HG03025 (cell line): ENCODE results near the gene EML6.
"Not testable (repeated sequence)": the region's sequence is repeated elsewhere in the genome, so short reads cannot be mapped to it uniquely, and the experiment has no call there.

ENCODE experiments used
- ATAC-seq: cut with Tn5 transposase; IDR thresholded peaks from one replicate; pipeline ENCODE4 v1.9.1; 2021; ENCODE audit warnings: mild to moderate bottlenecking, moderate library complexity; ENCODE audit not compliant: unreplicated experiment, low FRiP score

Gene EML6

DNA sequence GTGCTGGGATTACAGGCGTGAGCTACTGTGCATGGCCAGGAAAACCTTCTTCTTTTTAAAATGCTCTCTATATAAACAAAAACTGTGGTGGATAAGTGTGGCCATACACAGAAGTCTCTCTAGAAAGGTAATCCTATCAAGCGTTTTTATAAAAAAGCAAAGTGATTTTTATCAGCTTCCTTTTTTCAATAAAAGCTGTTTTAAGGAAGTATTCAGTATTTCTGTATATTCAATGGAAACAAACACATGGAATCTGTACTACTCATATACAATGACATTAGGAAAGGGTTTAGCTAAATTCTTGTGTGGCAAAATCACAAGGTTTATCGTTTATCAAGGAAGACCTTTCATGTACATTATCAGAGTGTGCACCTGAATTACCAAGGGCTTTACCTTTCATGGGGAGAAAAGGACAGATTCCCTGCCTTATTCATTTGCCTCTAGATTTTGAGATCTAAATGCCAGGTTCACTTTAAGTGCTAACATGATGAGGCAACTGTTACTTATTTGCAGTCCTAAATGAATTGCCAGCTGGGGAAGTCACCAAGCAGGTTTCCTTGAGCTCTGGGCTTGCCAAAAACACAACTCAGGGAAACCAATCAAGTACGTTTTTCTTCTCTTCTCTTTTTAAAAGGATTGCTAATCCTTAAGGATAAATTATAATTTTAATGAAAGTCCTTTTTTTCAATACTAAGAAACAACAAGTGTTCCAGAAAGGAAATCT lies 256.0 kb downstream of the EML6 start:
- no peak for ATAC-seq

DNA sequence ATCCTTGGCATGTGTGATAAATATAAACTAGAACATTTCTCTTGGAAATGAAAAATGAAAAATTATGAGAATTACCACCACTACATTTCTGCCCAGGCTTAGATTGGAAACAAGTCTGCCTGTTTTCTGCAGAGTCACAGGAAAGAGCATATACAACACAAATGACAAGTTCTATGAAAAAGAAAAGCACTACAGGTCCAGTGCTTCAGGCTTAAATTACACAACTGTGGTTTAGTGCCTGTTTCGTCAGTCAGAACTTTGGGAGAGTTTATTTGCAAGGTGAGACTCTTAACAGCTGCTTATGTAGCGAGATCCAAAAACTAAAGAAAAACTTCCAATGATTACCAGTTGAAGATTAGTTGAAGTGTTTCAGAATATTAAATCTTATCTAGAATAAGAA lies 257.9 kb downstream of the EML6 start:
- ATAC-seq, result no peak

DNA sequence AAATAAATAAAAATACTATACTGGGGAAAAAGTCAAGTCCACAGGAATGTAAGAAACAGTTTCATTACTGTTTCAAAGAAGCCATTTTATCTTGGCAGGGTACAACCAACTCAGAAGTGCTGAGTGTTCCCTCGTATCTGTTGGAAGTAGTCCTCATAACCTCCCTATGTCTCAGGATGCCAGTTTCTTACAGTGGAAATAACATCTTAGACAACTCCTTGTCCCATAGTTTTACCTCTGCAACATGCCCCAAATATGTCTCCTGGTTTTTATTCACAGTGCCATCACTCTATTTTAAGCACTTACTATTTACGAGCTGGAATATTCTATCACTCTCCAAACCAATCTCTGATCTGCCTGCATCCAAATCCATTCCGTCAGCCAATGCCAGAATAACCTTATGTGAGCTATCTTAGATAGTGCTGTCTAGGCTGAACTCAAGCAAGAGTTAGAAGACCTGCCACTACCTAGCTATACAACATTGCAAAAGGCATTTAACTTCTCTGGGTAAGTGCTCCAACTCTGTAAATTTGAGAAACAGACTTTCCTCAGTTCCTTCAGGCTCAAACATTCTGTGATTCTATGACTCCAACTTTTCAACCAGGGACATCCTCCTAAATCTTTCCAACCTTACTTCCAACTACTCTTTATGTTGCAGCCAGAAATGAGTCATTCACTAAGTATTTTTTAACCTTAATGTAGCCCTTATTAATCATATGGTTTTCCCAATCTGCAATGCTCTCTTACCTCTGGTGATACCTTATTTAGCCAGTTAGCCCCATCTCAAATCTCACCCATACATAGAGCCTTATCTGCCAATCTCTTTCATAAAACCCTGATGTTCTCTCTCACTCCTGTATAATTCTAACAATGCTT lies 260.1 kb downstream of the EML6 start:
- no peak for ATAC-seq

DNA sequence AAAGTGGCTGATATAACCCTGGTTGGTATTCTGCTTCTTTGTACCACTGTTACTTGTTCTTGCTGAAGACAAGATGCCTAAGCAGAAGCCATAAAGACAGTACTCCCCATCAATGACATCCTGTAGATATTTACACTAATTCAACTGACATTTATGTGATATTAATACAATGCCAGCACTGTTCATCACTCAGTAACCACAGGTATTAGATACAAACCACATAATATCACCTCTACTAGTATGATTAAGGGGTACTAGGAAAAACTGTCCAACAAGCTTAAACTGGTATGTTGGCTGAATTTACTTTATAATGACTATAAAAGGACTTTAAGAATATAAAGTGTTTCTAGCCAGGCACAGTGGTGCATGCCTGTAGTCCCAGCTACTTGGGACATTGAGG lies 261.0 kb downstream of the EML6 start:
- ATAC-seq, result no peak

DNA sequence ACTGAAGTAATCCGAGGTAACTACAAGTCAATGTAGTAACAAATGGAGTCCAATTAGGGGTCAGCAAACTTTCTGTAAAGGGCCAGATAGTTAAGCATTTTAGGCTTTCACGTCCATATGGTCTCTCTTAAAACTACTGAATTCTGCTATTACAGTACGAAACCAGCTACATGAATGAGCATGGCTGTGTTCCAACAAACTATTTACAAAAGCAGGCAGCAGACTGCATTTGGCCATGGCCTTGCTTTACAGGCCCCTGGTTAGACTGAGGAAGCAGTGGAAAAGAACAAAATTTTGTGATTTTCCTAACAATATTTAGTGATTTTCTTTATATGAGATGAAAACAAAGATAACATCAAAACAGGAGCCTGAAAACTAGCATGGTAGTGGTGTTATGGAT lies 262.8 kb downstream of the EML6 start:
- no peak for ATAC-seq

DNA sequence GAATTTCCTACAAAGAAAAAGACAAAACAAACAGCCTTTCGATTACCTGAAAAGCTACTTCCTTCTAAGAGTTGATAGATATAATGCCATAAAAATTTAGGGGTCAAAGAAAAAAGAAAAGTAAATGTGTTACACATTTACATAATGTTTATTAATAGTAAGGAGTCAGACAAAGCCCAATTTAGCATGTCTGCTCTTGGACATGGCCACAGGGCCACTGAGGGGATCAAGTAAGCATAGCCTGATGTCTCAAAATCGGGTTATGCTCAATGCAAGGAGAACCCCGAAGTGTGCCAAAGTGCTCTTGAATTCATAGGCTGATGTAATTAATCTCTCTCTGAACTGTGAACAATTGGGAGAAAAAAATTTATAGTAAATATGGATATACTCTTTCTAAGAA lies 265.1 kb downstream of the EML6 start:
- no peak for ATAC-seq

DNA sequence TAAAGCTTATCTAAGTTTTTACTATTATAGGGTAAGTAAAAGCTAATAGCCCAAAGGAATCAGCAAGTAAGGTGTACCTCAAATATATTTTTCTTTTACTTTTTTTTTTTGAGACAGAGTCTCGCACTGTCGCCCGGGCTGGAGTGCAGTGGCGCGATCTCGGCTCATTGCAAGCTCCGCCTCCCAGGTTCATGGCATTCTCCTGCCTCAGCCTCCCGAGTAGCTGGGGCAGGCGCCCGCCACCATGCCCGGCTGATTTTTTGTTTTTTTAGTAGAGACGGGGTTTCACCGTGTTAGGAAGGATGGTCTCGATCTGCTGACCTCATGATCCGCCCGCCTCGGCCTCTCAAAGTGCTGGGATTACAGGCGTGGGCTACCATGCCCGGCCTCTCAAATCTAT lies 267.2 kb downstream of the EML6 start:
- not testable (repeated sequence) for ATAC-seq

DNA sequence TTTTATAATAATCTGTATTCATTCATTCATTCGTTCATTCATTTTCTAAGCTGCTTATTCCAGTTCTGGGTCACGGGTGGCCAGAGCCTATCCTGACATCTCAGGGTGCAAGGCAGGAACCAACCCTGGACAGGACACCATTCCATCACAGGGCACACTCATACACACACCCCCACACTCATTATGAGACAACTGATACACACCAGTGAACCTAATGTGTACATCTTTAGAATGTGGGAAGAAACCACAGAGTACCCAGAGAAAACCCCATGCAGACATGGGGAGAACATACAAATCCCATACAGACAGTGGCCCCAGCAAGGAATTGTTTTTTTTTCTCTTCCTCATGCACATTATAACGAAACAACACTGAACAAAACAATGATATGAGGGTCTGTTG lies 272.1 kb downstream of the EML6 start:
- no peak for ATAC-seq

DNA sequence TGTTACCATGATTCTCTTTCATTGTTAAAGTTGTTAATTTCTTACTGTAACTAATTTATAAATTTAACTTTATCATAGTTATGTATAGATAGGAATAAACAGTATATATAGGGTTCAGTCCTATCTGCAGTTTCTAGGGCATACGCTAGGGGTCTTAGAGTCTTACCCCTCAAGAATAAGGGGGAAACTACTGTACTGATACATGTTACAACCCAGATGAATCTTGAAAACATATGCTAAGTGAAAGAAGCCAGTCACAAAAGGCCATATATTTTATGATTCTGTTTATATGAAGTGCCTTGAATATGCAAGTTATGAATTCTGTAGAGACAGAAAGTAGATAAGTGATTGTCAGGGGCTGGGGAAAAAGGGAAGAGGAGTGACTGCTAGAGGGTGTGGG lies 274.4 kb downstream of the EML6 start:
- ATAC-seq, result no peak

DNA sequence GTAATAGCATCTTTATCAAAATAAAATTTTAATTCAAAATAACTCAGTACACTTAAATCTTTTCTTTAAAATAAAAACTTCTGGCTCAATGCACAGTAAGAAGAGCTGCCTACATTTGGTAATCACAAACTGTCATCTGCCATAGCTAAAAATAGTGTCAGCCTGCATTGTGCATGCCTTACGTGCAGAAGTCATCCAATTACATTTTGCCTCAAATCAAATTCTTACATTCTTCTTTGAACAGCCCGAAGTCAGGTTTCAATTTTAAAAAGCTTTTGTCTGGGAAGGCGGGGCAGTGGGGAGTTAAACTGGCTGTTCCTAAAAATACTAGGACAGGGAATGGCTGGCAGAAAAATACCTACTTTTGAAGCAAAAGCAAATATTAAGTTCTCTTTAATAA lies 275.7 kb downstream of the EML6 start:
- ATAC-seq, result no peak

DNA sequence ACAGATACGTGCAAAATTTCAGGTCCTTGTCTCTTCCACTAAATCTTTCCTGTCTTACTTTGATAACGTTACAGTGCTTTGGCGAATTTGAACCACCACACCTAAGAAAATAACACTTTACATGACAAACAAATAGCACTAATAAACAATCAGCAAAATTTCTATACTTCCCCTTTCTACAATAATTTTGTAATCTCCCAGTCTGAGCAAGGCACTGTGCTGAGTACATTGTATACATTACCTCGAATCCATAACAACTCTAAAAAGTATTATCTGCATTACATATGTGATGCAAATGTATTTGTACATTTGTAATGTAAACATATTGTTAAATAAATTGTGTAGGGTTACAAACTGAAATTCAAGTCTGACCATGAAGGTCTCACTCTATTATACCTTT lies 276.9 kb downstream of the EML6 start:
- no peak for ATAC-seq

DNA sequence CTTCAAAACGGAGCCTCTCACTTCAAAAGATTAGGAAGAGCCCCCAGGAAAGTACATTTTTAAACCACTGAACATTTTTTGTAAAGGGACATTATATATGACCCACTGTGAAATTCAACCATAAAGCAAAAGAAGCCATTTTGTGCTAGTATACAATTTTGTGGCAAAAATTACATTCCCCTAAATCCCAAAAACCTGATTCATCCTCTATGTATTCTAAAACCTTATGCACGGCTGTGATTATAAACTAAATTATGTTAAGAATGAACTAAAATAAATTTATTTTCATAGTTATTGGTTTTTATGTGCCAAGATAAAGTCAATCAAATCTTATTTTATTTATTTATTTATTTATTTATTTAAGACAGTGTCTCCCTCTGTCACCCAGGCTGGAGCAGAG lies 278.3 kb downstream of the EML6 start:
- ATAC-seq, result no peak

DNA sequence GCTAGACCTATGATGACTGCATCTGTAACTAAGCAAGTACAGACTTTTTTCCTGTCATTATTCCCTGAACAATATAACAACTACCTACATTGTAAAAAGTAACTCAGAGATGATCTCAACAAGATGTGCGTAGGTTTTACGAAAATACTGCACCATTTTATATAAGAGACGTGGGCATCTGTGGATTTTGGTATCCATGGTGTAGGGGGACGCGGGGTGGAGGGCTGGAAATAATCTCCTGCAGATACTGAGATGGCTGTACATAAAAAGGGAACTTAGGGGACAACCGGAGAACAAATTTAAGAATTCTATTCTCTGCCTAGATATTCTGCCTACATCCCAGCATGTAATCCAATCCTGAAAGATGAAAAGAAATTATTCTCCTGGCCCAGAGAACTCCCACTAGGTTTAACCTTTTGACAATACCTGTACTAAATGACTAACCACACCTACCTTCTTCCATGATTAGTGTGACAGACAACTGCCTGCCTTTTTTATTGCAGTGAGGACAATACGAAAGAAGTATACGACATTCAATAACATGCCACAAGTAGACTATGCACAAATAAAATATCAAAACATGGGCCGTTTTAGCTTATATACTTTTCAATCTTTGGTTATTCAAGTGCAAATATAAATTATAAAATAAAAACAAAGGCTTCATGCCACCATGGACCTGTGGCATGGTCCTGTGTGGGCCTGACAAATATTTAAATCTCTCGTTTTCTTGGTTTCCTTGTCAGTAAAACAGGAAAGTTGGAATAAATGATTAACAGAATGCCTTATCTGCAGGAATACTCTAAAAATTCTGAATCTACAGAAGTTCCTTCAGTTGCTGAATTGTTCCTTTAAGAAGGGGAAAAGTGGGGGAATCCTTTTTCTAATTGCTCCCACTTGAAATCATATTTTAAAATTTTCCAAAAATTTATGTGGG lies 280.5 kb downstream of the EML6 start:
- no peak for ATAC-seq

DNA sequence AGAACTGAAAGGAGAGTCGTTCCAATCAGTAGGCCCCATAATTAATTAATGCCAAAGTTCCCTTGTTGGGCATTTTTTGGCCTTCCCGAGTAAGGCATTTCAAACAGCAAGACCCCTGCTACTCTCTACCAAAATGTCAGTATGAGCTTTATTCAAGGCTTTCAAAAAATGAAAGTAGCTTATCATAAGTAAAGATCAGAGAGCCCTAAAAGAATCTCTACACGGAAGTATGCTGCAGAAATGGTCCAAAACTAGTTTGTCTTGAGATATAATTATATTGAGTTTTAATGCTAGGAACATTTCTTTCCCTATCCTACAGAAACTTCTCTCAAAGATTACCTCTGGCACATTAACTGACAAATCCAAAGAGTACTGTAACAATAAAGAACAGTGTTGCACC lies 282.8 kb downstream of the EML6 start:
- ATAC-seq, result no peak

DNA sequence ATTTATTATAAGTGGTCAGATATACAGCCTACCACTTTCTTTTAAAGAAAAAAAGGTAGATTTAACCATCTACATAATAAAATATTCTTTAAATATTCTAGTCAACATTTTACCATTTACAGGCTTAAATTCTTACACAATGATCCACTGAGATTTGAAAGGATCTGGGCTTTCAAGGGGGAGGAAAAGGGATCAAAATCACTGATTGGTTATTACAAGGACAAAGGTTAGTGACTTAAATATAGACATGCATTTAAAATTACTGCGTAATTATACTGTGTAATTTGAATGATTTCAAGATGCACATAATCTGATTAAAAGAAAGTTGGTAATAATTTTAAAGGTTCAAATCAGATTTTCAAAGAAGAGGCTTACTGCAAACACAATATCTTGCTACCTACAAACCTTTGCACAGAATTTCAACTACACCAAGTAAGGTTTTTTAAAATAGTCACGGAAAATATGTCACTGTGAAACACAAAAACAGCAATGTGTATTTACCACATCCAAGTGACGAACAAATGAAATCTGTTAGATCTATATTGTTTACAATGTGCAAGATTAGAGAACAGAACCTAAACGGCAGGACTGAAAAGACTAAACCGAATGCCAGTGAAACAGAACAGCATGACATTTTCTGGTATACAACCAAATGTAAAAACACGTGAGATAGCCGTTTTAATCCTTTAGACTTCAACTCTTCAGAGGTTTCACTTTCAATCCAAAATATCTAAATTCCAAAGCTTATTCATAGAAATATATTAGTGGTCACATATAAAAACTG lies 286.0 kb downstream of the EML6 start:
- no peak for ATAC-seq

DNA sequence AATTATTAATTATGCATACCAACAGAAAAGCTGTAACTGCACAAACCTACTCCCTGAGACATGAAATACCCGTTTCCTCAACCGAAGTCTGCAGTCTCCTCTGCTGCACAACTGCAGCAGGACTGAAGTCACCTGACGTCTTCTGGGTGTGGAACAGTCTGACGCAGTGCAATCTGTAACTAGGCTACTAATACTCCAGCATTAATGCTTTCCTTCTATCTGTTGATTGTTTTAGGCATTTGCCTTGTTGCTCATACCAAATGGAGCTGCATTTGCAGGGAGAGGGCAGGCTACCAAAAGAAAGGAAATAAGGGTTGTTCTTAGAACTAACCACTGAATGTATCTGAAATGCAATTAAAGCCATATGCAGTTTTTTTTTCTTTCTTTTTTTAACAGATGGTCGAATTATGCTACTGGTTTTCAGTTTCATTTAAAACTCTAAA lies 286.7 kb downstream of the EML6 start:
- peak; percentile 97 for ATAC-seq

DNA sequence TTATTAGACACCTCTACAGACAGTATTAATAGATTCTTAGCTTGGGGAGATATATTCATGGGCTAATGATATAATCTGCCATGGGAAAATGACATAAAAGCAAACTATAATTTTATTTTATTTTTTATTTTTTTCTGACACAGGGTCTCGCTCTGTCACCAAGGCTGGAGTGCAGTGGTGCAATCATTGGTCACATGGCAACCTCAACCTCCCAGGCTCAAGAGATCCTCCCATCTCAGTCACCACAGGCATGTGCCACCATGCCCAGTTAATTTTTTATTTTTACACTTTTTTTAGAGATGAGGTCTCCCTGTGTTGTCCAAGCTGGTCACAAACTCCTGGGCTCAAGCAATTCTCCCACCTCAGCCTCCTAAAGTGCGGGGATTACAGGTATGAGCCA lies 287.5 kb downstream of the EML6 start:
- ATAC-seq, result no peak

DNA sequence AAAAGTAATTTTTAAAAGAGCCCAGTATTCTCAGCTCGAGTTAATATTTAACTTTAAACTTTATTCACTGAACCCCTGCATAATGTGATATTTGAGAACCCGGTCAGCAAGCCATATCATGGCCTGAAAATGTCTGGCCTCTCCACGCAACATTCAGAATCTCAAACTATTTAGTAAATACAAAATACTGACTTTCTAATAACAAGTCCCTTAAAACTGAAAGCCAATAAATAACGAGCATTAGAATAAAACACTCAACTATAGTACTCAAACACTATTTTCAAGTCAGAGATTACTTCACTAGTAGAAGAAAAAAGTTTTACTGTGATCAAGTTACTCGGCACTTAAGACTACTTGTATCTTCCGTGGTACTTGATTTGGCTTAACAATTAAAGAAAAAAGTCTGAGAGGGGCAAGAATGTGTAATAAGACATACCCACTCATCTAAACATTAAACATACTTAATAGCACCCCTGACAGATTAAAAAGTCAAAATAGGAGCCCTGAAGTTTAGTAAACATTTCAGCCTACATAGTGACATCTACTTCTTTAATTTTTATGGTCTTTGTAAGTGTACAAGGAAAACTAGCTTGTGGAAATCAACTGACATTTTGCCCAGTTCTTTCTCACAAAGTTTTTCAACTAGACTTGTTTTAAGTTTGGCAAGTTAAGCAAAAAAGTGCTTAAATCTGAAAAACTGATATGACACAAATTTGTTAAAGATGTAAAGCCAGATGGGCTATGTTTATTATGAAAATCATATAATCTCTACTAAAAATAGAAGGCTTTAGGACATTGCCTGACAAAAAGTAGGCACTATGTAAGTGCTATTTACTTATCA lies 288.6 kb downstream of the EML6 start:
- ATAC-seq, result no peak
